Ovary (tissue), 9 donors: Measurements from ENCODE around the gene HTR3E. TPM values are rescaled to one million over a fixed set of nuclear protein-coding genes. Genes with fewer than 3 reads are reported as not detected.

Experiments used
- DNase-seq, 5 donors: peaks; one replicate each; pipeline ENCODE4 v3.0.0-alpha.2; 2019 to 2020
- H3K27ac ChIP-seq, 2 donors: fragments of 200-600 bp; one replicate each; pipeline versions ENCODE4 v1.5.1 to v1.8.0; 2019 to 2022
- H3K27me3 ChIP-seq: fragments of 200-600 bp; one replicate; pipeline ENCODE4 v1.8.0; 2022
- H3K36me3 ChIP-seq: fragments of 200-600 bp; sonication (generic); one replicate; pipeline ENCODE4 v1.5.1; 2019
- H3K4me1 ChIP-seq: one replicate; pipeline ENCODE4 v1.8.1; 2013; ENCODE audit warnings: mild to moderate bottlenecking, moderate library complexity; ENCODE audit not compliant: insufficient read depth
- H3K4me3 ChIP-seq: fragments of 200-600 bp; sonication (generic); one replicate; pipeline ENCODE4 v1.5.1; 2017
- H3K9me3 ChIP-seq, 2 donors: fragments of 200-600 bp in 1 of 2; sonication (generic) in 1 of 2; one replicate each; pipeline versions ENCODE4 v1.5.1 to v1.8.1; 2013 to 2019; ENCODE audit warnings: mild to moderate bottlenecking in 1 of 2, moderate library complexity in 1 of 2
- EP300 ChIP-seq: sonication (generic); formaldehyde crosslinking; IDR thresholded peaks from one replicate; pipeline ENCODE4 v1.6.1; 2017; ENCODE audit warnings: antibody characterized with exemption
- POLR2A ChIP-seq: fragments of 450-650 bp; IDR thresholded peaks from one replicate; pipeline ENCODE4 v1.6.1; 2017; ENCODE audit warnings: antibody characterized with exemption, mild to moderate bottlenecking, moderate library complexity
- WGBS, 3 donors: extraction: QIAGEN DNeasy Blood & Tissue Kit in 1 of 3; methylation state at CpG; one replicate each; pipeline versions ENCODE4 v1.1.5 to v1.1.7; 2013 to 2017; 5-methylcytosine and 5-hydroxymethylcytosine counted together
- intact Hi-C, 4 donors: fragments of 100-400 bp; cut with DNase I; formaldehyde crosslinking; loops; one replicate each; pipeline versions ENCODE4 v1.11.0 to v1.15.1; 2022 to 2023
- polyA plus RNA-seq, 2 donors: library from polyadenylated mRNA; stranded (reverse); fragments of 200-250 nt in 1 of 2; fragments of 350-450 nt in 1 of 2; fragmentation: Illumina TruSeq in 1 of 2; extraction: RNeasy Lipid Tissue Mini Kit (QIAGEN cat#74804) in 1 of 2; gene quantifications; one replicate each; pipeline ENCODE4 v1.2.3, GENCODE V29; 2013 to 2014
- total RNA-seq, 7 donors: library from RNA; depleted of rRNA in 2 of 7; stranded (reverse); fragments of >200 nt in 2 of 7; fragmentation: NEBNext Ultra II Directional in 3 of 7; extraction: Animal tissue kit (Norgen Biotek cat#: 25700) in 3 of 7; gene quantifications; one replicate each; pipeline versions ENCODE4 v1.1.0 to v1.2.4, GENCODE V29; 2016 to 2023
- TF ChIP-seq, protein P1 (sequence below), 3 donors: fragments of 450-650 bp in 2 of 3; fragments of 200-600 bp in 1 of 3; IDR thresholded peaks; one replicate each; pipeline versions ENCODE4 v1.5.1 to v1.8.0; 2016 to 2022; ENCODE audit warnings: antibody characterized with exemption in 3 of 3, mild to moderate bottlenecking in 1 of 3
- donor health status: DM: no; HTN: no; CAD: no; lungs with moderate emphysema.
- donor health status: DM: no; HTN: no; CAD: no.
- donor health status: Bipolar disorder and iron deficiency.
- donor health status: DM: yes; HTN: yes; CAD: no.
- donor health status: DM: no; HTN: no; CAD: no.
- donor health status: DM: yes; HTN: yes; CAD: no.

HTR3E gene
- total and polyA plus RNA-seq, 9 donors, result not detected

DNA sequence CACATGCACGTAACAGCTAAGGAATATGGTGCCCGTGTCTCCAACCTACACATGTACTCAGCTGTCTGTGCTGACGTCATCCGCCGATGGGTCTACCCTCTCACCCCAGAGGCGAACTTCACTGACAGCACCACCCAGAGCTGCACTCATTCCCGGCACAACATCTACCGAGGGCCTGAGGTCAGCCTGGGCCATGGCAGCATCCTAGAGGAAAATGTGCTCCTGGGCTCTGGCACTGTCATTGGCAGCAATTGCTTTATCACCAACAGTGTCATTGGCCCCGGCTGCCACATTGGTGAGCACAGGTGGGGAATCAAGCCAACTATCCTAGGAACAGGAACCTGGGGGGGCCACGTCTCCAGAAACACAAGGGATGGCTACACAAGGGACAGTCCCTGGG lies 43.6 kb downstream of the HTR3E start:
- no peaks in the 10 kb centered on the region for H3K27me3 ChIP-seq
- intact Hi-C loops, result loop anchor here in 2 of 4 donors (5.0 to 10.0 kb wide), 2 partner anchors 102 to 104 kb away; partner anchors contain the start of genes ALG3 (in 1 of the 2) and EEF1AKMT4 (in 1 of the 2)
- no peaks in the 10 kb centered on the region for H3K36me3 ChIP-seq
- TF ChIP-seq POLR2A (no peak), EP300 (no peak)
- TF ChIP-seq, protein P1, sequence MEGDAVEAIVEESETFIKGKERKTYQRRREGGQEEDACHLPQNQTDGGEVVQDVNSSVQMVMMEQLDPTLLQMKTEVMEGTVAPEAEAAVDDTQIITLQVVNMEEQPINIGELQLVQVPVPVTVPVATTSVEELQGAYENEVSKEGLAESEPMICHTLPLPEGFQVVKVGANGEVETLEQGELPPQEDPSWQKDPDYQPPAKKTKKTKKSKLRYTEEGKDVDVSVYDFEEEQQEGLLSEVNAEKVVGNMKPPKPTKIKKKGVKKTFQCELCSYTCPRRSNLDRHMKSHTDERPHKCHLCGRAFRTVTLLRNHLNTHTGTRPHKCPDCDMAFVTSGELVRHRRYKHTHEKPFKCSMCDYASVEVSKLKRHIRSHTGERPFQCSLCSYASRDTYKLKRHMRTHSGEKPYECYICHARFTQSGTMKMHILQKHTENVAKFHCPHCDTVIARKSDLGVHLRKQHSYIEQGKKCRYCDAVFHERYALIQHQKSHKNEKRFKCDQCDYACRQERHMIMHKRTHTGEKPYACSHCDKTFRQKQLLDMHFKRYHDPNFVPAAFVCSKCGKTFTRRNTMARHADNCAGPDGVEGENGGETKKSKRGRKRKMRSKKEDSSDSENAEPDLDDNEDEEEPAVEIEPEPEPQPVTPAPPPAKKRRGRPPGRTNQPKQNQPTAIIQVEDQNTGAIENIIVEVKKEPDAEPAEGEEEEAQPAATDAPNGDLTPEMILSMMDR (IDR thresholded peaks at IDR 0.05), result no peak
- no peaks in the 10 kb centered on the region for H3K4me1 ChIP-seq
- no peak for DNase-seq
- no peaks in the 10 kb centered on the region for H3K9me3 ChIP-seq
- 82 to 90% (median 85%) methylated on average over 10 of the region's 10 CpGs for WGBS, 3 donors
- no peak overlapping the region for H3K27ac ChIP-seq
- H3K4me3 ChIP-seq, result no peak overlapping the region

DNA sequence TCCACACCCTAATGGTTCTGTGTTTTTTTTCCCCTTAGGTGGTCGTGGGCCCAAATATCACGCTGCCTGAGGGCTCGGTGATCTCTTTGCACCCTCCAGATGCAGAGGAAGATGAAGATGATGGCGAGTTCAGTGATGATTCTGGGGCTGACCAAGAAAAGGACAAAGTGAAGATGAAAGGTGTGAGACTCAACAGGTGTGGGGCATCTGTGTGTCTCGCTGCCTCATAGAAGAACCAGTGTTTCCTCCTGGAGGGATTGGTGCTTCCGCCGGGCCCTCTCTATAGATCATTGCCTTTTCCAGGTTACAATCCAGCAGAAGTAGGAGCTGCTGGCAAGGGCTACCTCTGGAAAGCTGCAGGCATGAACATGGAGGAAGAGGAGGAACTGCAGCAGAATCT lies 45.3 kb downstream of the HTR3E start:
- H3K27ac ChIP-seq, result no peak overlapping the region
- no peaks in the 10 kb centered on the region for H3K9me3 ChIP-seq
- TF ChIP-seq POLR2A, result no peak
- no peak for TF ChIP-seq EP300
- TF ChIP-seq, protein P1 (IDR thresholded peaks at IDR 0.05), result no peak
- intact Hi-C loops, result loop anchor here in 2 of 4 donors (5.0 to 10.0 kb wide), 2 partner anchors 100 to 103 kb away; partner anchors contain the start of genes ALG3 (in 1 of the 2) and EEF1AKMT4 (in 1 of the 2)
- DNase-seq, result no peak
- H3K27me3 ChIP-seq, result no peaks in the 10 kb centered on the region
- no peaks in the 10 kb centered on the region for H3K4me1 ChIP-seq
- H3K4me3 ChIP-seq, result no peak overlapping the region
- WGBS, 3 donors, result 88 to 94% (median 90%) methylated on average over 7 of the region's 7 CpGs
- H3K36me3 ChIP-seq, result no peaks in the 10 kb centered on the region

DNA sequence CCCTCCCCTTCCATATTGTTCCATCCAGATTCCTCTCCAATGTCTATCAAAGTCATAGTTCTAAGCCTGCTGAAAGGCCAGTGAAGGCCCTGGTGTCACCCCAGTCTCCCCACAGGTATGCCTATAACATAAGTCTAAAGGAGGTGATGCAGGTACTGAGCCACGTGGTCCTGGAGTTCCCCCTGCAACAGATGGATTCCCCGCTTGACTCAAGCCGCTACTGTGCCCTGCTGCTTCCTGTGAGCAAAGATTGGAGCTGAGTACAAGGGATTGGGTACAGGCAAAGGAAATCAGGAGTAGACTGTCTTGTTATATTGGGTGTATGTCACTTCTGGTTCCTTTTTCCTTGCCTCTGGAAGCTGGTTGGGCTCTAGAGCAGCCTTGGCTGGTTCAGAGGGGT lies 46.5 kb downstream of the HTR3E start:
- H3K36me3 ChIP-seq, result no peaks in the 10 kb centered on the region
- no peak for DNase-seq
- H3K4me1 ChIP-seq, result no peaks in the 10 kb centered on the region
- no peak overlapping the region for H3K27ac ChIP-seq
- no peaks in the 10 kb centered on the region for H3K27me3 ChIP-seq
- H3K9me3 ChIP-seq, result no peaks in the 10 kb centered on the region
- H3K4me3 ChIP-seq, result no peak overlapping the region
- intact Hi-C loops, result loop anchor here in 2 of 4 donors (5.0 to 10.0 kb wide), 2 partner anchors 99 to 101 kb away; partner anchors contain the start of genes ALG3 (in 1 of the 2) and EEF1AKMT4 (in 1 of the 2)
- TF ChIP-seq EP300 (no peak), POLR2A (no peak)
- TF ChIP-seq, protein P1 (IDR thresholded peaks at IDR 0.05), result no peak
- WGBS, 3 donors, result 87 to 91% (median 90%) methylated on average over 3 of the region's 3 CpGs

DNA sequence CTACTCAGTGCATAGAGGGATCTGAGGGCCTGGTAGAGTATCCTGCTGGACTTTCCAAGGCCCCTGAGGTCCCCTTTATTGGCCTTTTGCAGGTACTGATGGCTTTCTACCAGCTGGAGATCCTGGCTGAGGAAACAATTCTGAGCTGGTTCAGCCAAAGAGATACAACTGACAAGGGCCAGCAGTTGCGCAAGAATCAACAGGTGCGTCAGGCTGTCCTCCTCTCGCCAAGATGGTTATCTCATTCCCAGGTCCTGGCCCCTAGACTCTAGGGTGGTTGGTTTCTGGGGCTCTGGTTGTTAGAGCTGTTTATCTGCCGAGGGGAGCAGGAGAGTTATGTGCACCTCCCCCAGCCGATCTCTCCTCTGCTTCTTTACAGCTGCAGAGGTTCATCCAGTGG lies 47.6 kb downstream of the HTR3E start:
- Histone ChIP-seq H3K27ac (no peak overlapping the region), H3K4me3 (no peak overlapping the region), H3K27me3 (no peaks in the 10 kb centered on the region), H3K36me3 (no peaks in the 10 kb centered on the region), H3K9me3 (no peaks in the 10 kb centered on the region), H3K4me1 (no peaks in the 10 kb centered on the region)
- intact Hi-C loops, result loop anchor here in 2 of 4 donors (5.0 to 10.0 kb wide), 2 partner anchors 98 to 100 kb away; partner anchors contain the start of genes ALG3 (in 1 of the 2) and EEF1AKMT4 (in 1 of the 2)
- no peak for DNase-seq
- WGBS, 3 donors, result 59 to 67% (median 64%) methylated on average over 5 of the region's 5 CpGs
- TF ChIP-seq EP300 (no peak), POLR2A (no peak)
- TF ChIP-seq, protein P1 (IDR thresholded peaks at IDR 0.05), result no peak
